Stimulated activated CD8-positive, alpha-beta memory T cell treated with anti-CD3 and anti-CD28 coated beads, Interleukin-4, amount 100 ng/mL, for 1 hour (primary cell): ENCODE data around the gene GLT8D1.
"Not testable (repeated sequence)": the region's sequence is repeated elsewhere in the genome, so short reads cannot be mapped to it uniquely, and the experiment has no call there.

Experiments
- DNase-seq, 2 donors: peaks; one replicate each; pipeline ENCODE4 v3.0.0-alpha.2; 2020; ENCODE audit warnings: low read depth in 2 of 2, low spot score in 1 of 2

Gene GLT8D1

GRCh38 chr3:52681596-52681995, 24.0 kb downstream of the GLT8D1 start:
- DNase-seq: no peak

- DNase-seq: no peak
These were observed 25.8 kb downstream of the GLT8D1 start for GRCh38 chr3:52679811-52680210.

GRCh38 chr3:52679199-52679538, 26.4 kb downstream of the GLT8D1 start:
- no peak for DNase-seq

- no peak for DNase-seq
These were observed 27.1 kb downstream of the GLT8D1 start for GRCh38 chr3:52678265-52679198.

- DNase-seq: not testable (repeated sequence)
These were observed 29.4 kb downstream of the GLT8D1 start for GRCh38 chr3:52676201-52676600.

GRCh38 chr3:52671676-52672075, 33.9 kb downstream of the GLT8D1 start:
- DNase-seq: no peak

- DNase-seq: no peak
These were observed 34.7 kb downstream of the GLT8D1 start for GRCh38 chr3:52670621-52671521.

- no peak for DNase-seq
These were observed 42.5 kb downstream of the GLT8D1 start for GRCh38 chr3:52663098-52663497.

GRCh38 chr3:52660046-52660445, 45.5 kb downstream of the GLT8D1 start:
- no peak for DNase-seq

- DNase-seq: no peak
These were observed 49.7 kb downstream of the GLT8D1 start for GRCh38 chr3:52655895-52656294.

GRCh38 chr3:52651592-52651991, 54.0 kb downstream of the GLT8D1 start:
- DNase-seq: no peak

GRCh38 chr3:52650439-52650838, 55.2 kb downstream of the GLT8D1 start:
- no peak for DNase-seq

GRCh38 chr3:52649461-52650210, 56.0 kb downstream of the GLT8D1 start:
- no peak for DNase-seq

GRCh38 chr3:52645549-52645948, 60.0 kb downstream of the GLT8D1 start:
- DNase-seq: no peak
